AG04450 (cell line): ENCODE results near the gene PAX8. TPM values are rescaled to one million over a fixed set of nuclear protein-coding genes. Genes with fewer than 3 reads are reported as not detected.

ENCODE experiments used
- CTCF ChIA-PET: fragments of 300-600, 350-600 bp; formaldehyde crosslinking; extraction: SDS; loops from one replicate; lab custom pipeline; 2022; ENCODE audit warnings: antibody characterized with exemption, inconsistent platforms; lab: Charles Lee
- POLR2A ChIA-PET: fragments of 350-600 bp; formaldehyde crosslinking; extraction: SDS; loops from one replicate; lab custom pipeline; 2021; ENCODE audit warnings: antibody characterized with exemption, inconsistent platforms; lab: Yijun Ruan, JAX
- DNase-seq: peaks from one replicate; pipeline ENCODE4 v3.0.0-alpha.2; 2011; ENCODE audit warnings: low read depth, low spot score
- H3K27ac ChIP-seq: one replicate; pipeline ENCODE4 v1.5.1; 2012; ENCODE audit warnings: low read depth, low read length, control low read depth
- H3K27me3 ChIP-seq: one replicate; pipeline ENCODE4 v1.6.0; 2012; ENCODE audit warnings: low read length; ENCODE audit not compliant: control insufficient read depth, insufficient read depth
- H3K4me3 ChIP-seq: 2 replicates; pipeline ENCODE4 v1.5.1; 2011; ENCODE audit warnings: mild to moderate bottlenecking, low read depth, low read length, control low read depth
- H3K9me3 ChIP-seq: 2 replicates; pipeline ENCODE4 v1.5.1; 2012; ENCODE audit warnings: low read length; ENCODE audit not compliant: control insufficient read depth, insufficient read depth
- CTCF ChIP-seq: IDR thresholded peaks from 2 replicates; pipeline ENCODE4 v1.5.1; 2011; ENCODE audit warnings: low read depth, low read length, control low read depth, inconsistent platforms
- polyA plus RNA-seq: library from polyadenylated mRNA; depleted of rRNA; stranded (reverse); fragments of >200 nt; gene quantifications from 2 replicates; pipeline ENCODE4 v1.2.3, GENCODE V29; 2011

The PAX8 gene
- polyA plus RNA-seq, 1 experiment: 1.2 TPM

GRCh38 chr2:113253453-113253852 is 25.3 kb downstream of the PAX8 start:
- H3K9me3 ChIP-seq: no peaks in the 10 kb centered on the region
- TF ChIP-seq CTCF: no peak
- POLR2A ChIA-PET: no interaction called here
- CTCF ChIA-PET: interaction anchor here (0.7 to 10.2 kb wide), 5 partner anchors 49 to 137 kb away, joined by 3 to 80 read pairs (median 10); no protein-coding TSS in a partner anchor
- DNase-seq: no peak
- no peak overlapping the region for H3K27ac ChIP-seq
- no peak overlapping the region for H3K4me3 ChIP-seq
- H3K27me3 ChIP-seq: no peaks in the 10 kb centered on the region

- TF ChIP-seq CTCF: no peak
- H3K9me3 ChIP-seq: no peaks in the 10 kb centered on the region
- no peaks in the 10 kb centered on the region for H3K27me3 ChIP-seq
- DNase-seq: no peak
- H3K4me3 ChIP-seq: no peak overlapping the region
- POLR2A ChIA-PET: interaction anchor here (0.6 to 0.8 kb wide), 2 partner anchors 9 to 12 kb away, joined by 3 read pairs; no protein-coding TSS in a partner anchor
- CTCF ChIA-PET: interaction anchor here (4.7 to 10.2 kb wide), 2 partner anchors 118 to 138 kb away, joined by 24 to 80 read pairs; no protein-coding TSS in a partner anchor
- H3K27ac ChIP-seq: no peak overlapping the region
These were observed 26.6 kb downstream of the PAX8 start for GRCh38 chr2:113252047-113252590.

GRCh38 chr2:113251118-113251517 is 27.6 kb downstream of the PAX8 start:
- ChIA-PET CTCF (interaction anchor here (4.7 to 10.2 kb wide), 2 partner anchors 119 to 139 kb away, joined by 24 to 80 read pairs; no protein-coding TSS in a partner anchor), POLR2A (interaction anchor here (0.6 kb wide), 2 partner anchors 11 to 74 kb away, joined by 3 read pairs; no protein-coding TSS in a partner anchor)
- H3K27me3 ChIP-seq: no peaks in the 10 kb centered on the region
- H3K27ac ChIP-seq: no peak overlapping the region
- TF ChIP-seq CTCF: no peak
- no peaks in the 10 kb centered on the region for H3K9me3 ChIP-seq
- H3K4me3 ChIP-seq: no peak overlapping the region
- no peak for DNase-seq

- Histone ChIP-seq H3K9me3 (no peaks in the 10 kb centered on the region), H3K27ac (no peak overlapping the region), H3K27me3 (no peaks in the 10 kb centered on the region), H3K4me3 (no peak overlapping the region)
- POLR2A ChIA-PET: no interaction called here
- DNase-seq: peak; percentile 42
- TF ChIP-seq CTCF: peak; percentile 96
- CTCF ChIA-PET: interaction anchor here (0.7 to 10.2 kb wide), 30 partner anchors 9 to 774 kb away, joined by 3 to 80 read pairs (median 5); no protein-coding TSS in a partner anchor
These were observed 29.5 kb downstream of the PAX8 start for GRCh38 chr2:113248997-113249770.
